ENCODE data around the gene GRID2. TPM values are rescaled to one million over a fixed set of nuclear protein-coding genes. Genes with fewer than 3 reads are reported as not detected.

GRID2 gene
- total RNA-seq, 1 donor from 2014 or later, result 0.17 TPM

- no peak overlapping the region for H2AFZ ChIP-seq (replicated peaks)
- H3F3A ChIP-seq (ENCODE audit: low read depth), result no peaks in the 10 kb centered on the region
- no peak overlapping the region for H3K9ac ChIP-seq
- H3K4me1 ChIP-seq, result no peaks in the 10 kb centered on the region
- H3K79me2 ChIP-seq (ENCODE audit: low read depth), result no peaks in the 10 kb centered on the region
- no peaks in the 10 kb centered on the region for H4K20me1 ChIP-seq (ENCODE audit: low read depth)
- Mint-ChIP-seq H3K9me3 (no peaks in the 10 kb centered on the region), H3K27ac (no peak overlapping the region), H3K4me3 (no peak overlapping the region), H3K36me3 (no peaks in the 10 kb centered on the region), H3K4me1 (no peaks in the 10 kb centered on the region), H3K27me3 (ENCODE audit: insufficient read depth, low read depth) (no peaks in the 10 kb centered on the region)
- TF ChIP-seq EZH2 (IDR thresholded peaks at IDR 0.05) (no peak), EZH2phosphoT487 (IDR thresholded peaks at IDR 0.05) (no peak), CTCF (IDR thresholded peaks at IDR 0.05) (no peak)
- no peak for DNase-seq (ENCODE audit: low spot score)
- H3K9me3 ChIP-seq (ENCODE audit: low read depth), result no peaks in the 10 kb centered on the region
- no peak overlapping the region for H3K27ac ChIP-seq
- no peak overlapping the region for H3K4me3 ChIP-seq
- H3K27me3 ChIP-seq, result no peaks in the 10 kb centered on the region
- no peak overlapping the region for H3K4me2 ChIP-seq
- H3K36me3 ChIP-seq, result no peaks in the 10 kb centered on the region
Measured at GRCh38 chr4:92339676-92340075, 35.9 kb downstream of the GRID2 start.

GRCh38 chr4:92344216-92344615 lies 40.5 kb downstream of the GRID2 start:
- Histone ChIP-seq H3K4me2 (no peak overlapping the region), H3K36me3 (no peaks in the 10 kb centered on the region), H2AFZ (replicated peaks) (no peak overlapping the region), H3K9ac (no peak overlapping the region), H3F3A (ENCODE audit: low read depth) (no peaks in the 10 kb centered on the region), H3K9me3 (ENCODE audit: low read depth) (no peaks in the 10 kb centered on the region), H3K27ac (no peak overlapping the region), H3K4me3 (no peak overlapping the region), H3K27me3 (no peaks in the 10 kb centered on the region), H4K20me1 (ENCODE audit: low read depth) (no peaks in the 10 kb centered on the region), H3K4me1 (no peaks in the 10 kb centered on the region), H3K79me2 (ENCODE audit: low read depth) (no peaks in the 10 kb centered on the region)
- TF ChIP-seq CTCF (IDR thresholded peaks at IDR 0.05), result no peak
- TF ChIP-seq EZH2phosphoT487 (IDR thresholded peaks at IDR 0.05), result no peak
- TF ChIP-seq EZH2 (IDR thresholded peaks at IDR 0.05), result no peak
- Mint-ChIP-seq H3K36me3 (no peaks in the 10 kb centered on the region), H3K4me3 (no peak overlapping the region), H3K9me3 (no peaks in the 10 kb centered on the region), H3K27me3 (ENCODE audit: insufficient read depth, low read depth) (no peaks in the 10 kb centered on the region), H3K27ac (no peak overlapping the region), H3K4me1 (no peaks in the 10 kb centered on the region)
- DNase-seq (ENCODE audit: low spot score), result no peak

GRCh38 chr4:92346289-92346688 lies 42.5 kb downstream of the GRID2 start:
- no peak overlapping the region for H3K27ac Mint-ChIP-seq
- Histone ChIP-seq H3K9ac (no peak overlapping the region), H4K20me1 (ENCODE audit: low read depth) (no peaks in the 10 kb centered on the region), H3K36me3 (no peaks in the 10 kb centered on the region), H3K27ac (no peak overlapping the region), H3K79me2 (ENCODE audit: low read depth) (no peaks in the 10 kb centered on the region), H3K4me2 (no peak overlapping the region), H3K4me1 (no peaks in the 10 kb centered on the region), H3K27me3 (no peaks in the 10 kb centered on the region), H3F3A (ENCODE audit: low read depth) (no peaks in the 10 kb centered on the region), H3K9me3 (ENCODE audit: low read depth) (no peaks in the 10 kb centered on the region), H2AFZ (replicated peaks) (no peak overlapping the region), H3K4me3 (no peak overlapping the region)
- H3K9me3 Mint-ChIP-seq, result no peaks in the 10 kb centered on the region
- H3K4me3 Mint-ChIP-seq, result no peak overlapping the region
- TF ChIP-seq EZH2 (IDR thresholded peaks at IDR 0.05) (no peak), CTCF (IDR thresholded peaks at IDR 0.05) (no peak), EZH2phosphoT487 (IDR thresholded peaks at IDR 0.05) (no peak)
- H3K4me1 Mint-ChIP-seq, result no peaks in the 10 kb centered on the region
- H3K36me3 Mint-ChIP-seq, result no peaks in the 10 kb centered on the region
- H3K27me3 Mint-ChIP-seq (ENCODE audit: insufficient read depth, low read depth), result no peaks in the 10 kb centered on the region
- no peak for DNase-seq (ENCODE audit: low spot score)
